BJ (cell line): Measurements from ENCODE around the gene LRMDA. TPM values are rescaled to one million over a fixed set of nuclear protein-coding genes. Genes with fewer than 3 reads are reported as not detected.

ENCODE experiments used
- CTCF ChIA-PET: fragments of 350-600 bp; formaldehyde crosslinking; extraction: SDS; loops from one replicate; lab custom pipeline; 2021; ENCODE audit warnings: antibody characterized with exemption, inconsistent platforms; lab: Yijun Ruan, JAX
- POLR2A ChIA-PET: fragments of 300-600 bp; sonication (Branson Sonifier 250); formaldehyde crosslinking; extraction: SDS; loops from one replicate; lab custom pipeline; 2021; ENCODE audit warnings: antibody characterized with exemption; lab: Charles Lee
- DNase-seq: peaks from one replicate; pipeline ENCODE4 v3.0.0-alpha.2; 2011; ENCODE audit warnings: low read depth
- H3K27me3 ChIP-seq: 2 replicates; pipeline ENCODE4 v1.6.0; 2011; ENCODE audit warnings: low read length; ENCODE audit not compliant: control insufficient read depth, insufficient read depth
- H3K36me3 ChIP-seq: 2 replicates; pipeline ENCODE4 v1.5.1; 2011; ENCODE audit warnings: low read length; ENCODE audit not compliant: control insufficient read depth, insufficient read depth
- H3K4me3 ChIP-seq: 2 replicates; pipeline ENCODE4 v1.5.1; 2011; ENCODE audit warnings: low read depth, mild to moderate bottlenecking, control low read depth, low read length
- CTCF ChIP-seq: IDR thresholded peaks from 2 replicates; pipeline ENCODE4 v1.5.1; 2011; ENCODE audit warnings: low read depth, mild to moderate bottlenecking, control low read depth, inconsistent platforms, low read length, moderate library complexity; ENCODE audit not compliant: insufficient read depth
- polyA plus RNA-seq: library from polyadenylated mRNA; depleted of rRNA; stranded (reverse); fragments of >200 nt; gene quantifications from 2 replicates; pipeline ENCODE4 v1.2.3, GENCODE V29; 2011

LRMDA gene
- polyA plus RNA-seq, 1 experiment = not detected

GRCh38 chr10:76456197-76456596 is 1024.8 kb downstream of the LRMDA start:
- TF ChIP-seq CTCF = no peak
- H3K4me3 ChIP-seq = no peak overlapping the region
- ChIA-PET CTCF (no interaction called here), POLR2A (no interaction called here)
- no peaks in the 10 kb centered on the region for H3K36me3 ChIP-seq
- no peak for DNase-seq
- H3K27me3 ChIP-seq = no peaks in the 10 kb centered on the region

GRCh38 chr10:76459016-76459730 is 1027.7 kb downstream of the LRMDA start:
- Histone ChIP-seq H3K36me3 (no peaks in the 10 kb centered on the region), H3K4me3 (no peak overlapping the region), H3K27me3 (no peaks in the 10 kb centered on the region)
- no peak for TF ChIP-seq CTCF
- ChIA-PET CTCF (interaction anchor here (1.5 kb wide), 1 partner anchor 24 kb away, joined by 3 read pairs; no protein-coding TSS in a partner anchor), POLR2A (no interaction called here)
- DNase-seq = no peak

- no peak for DNase-seq
- Histone ChIP-seq H3K27me3 (no peaks in the 10 kb centered on the region), H3K36me3 (no peaks in the 10 kb centered on the region), H3K4me3 (no peak overlapping the region)
- no peak for TF ChIP-seq CTCF
- ChIA-PET CTCF (no interaction called here), POLR2A (no interaction called here)
Observed at GRCh38 chr10:76461024-76461423, 1029.6 kb downstream of the LRMDA start.

- Histone ChIP-seq H3K36me3 (no peaks in the 10 kb centered on the region), H3K27me3 (no peaks in the 10 kb centered on the region), H3K4me3 (no peak overlapping the region)
- TF ChIP-seq CTCF = no peak
- ChIA-PET POLR2A (no interaction called here), CTCF (interaction anchor here (0.6 kb wide), 1 partner anchor 499 kb away, joined by 3 read pairs; no protein-coding TSS in a partner anchor)
- no peak for DNase-seq
Observed at GRCh38 chr10:76463111-76463510, 1031.7 kb downstream of the LRMDA start.

- ChIA-PET POLR2A (no interaction called here), CTCF (interaction anchor here (1.1 kb wide), 1 partner anchor 28 kb away, joined by 3 read pairs; no protein-coding TSS in a partner anchor)
- TF ChIP-seq CTCF = no peak
- Histone ChIP-seq H3K27me3 (no peaks in the 10 kb centered on the region), H3K36me3 (no peaks in the 10 kb centered on the region), H3K4me3 (no peak overlapping the region)
- no peak for DNase-seq
Observed at GRCh38 chr10:76466836-76467503, 1035.5 kb downstream of the LRMDA start.
